K562 (cell line): ENCODE measurements around the gene PICK1. TPM values are rescaled to one million over a fixed set of nuclear protein-coding genes. Genes with fewer than 3 reads are reported as not detected.
A peak's percentile ranks its signal among the peaks of the same experiment; 100 is the strongest.

Experiments used
- ARID1B ChIP-seq: fragments of 450-650 bp; IDR thresholded peaks from 2 replicates; pipeline ENCODE4 v1.6.1; 2016; ENCODE audit warnings: antibody characterized with exemption, mild to moderate bottlenecking, inconsistent platforms
- ETV5 ChIP-seq: sonication (generic); formaldehyde crosslinking; IDR thresholded peaks from 2 replicates; pipeline ENCODE4 v1.4.0; 2020; ENCODE audit warnings: low read depth, mild to moderate bottlenecking, missing genetic modification reagents
- HDAC1 ChIP-seq, 2 experiments: fragments of 450-650 bp; IDR thresholded peaks; 2 replicates each; pipeline ENCODE4 v1.6.1; 2016 to 2017; ENCODE audit warnings: inconsistent platforms in 1 of 2, mild to moderate bottlenecking in 1 of 2, moderate library complexity in 1 of 2
- KLF13 ChIP-seq: fragments of 450-650 bp; IDR thresholded peaks from 2 replicates; pipeline ENCODE4 v1.6.1; 2016; ENCODE audit warnings: missing genetic modification characterization, low read depth, mild to moderate bottlenecking, missing compliant biosample characterization, moderate library complexity, borderline replicate concordance
- MCM7 ChIP-seq, 2 experiments: fragments of 450-650 bp; IDR thresholded peaks; 2 replicates each; pipeline ENCODE4 v1.6.1; 2016 to 2018
- NONO ChIP-seq, 2 experiments: fragments of 200-400 bp in 1 of 2; fragments of 450-650 bp in 1 of 2; formaldehyde crosslinking in 1 of 2; IDR thresholded peaks; 2 replicates each; pipeline ENCODE4 v1.6.1; 2017; ENCODE audit warnings: low read depth in 2 of 2, mild to moderate bottlenecking in 2 of 2, moderate library complexity in 2 of 2, low read length in 1 of 2
- RBM25 ChIP-seq: fragments of 200-400 bp; formaldehyde crosslinking; IDR thresholded peaks from 2 replicates; pipeline ENCODE4 v1.6.1; 2018; ENCODE audit warnings: low read length, low read depth, moderate library complexity; ENCODE audit not compliant: severe bottlenecking
- SP1 ChIP-seq: sonication (generic); formaldehyde crosslinking; IDR thresholded peaks from 2 replicates; pipeline ENCODE4 v1.8.1; 2022; ENCODE audit warnings: mild to moderate bottlenecking, missing genetic modification reagents
- ZKSCAN8 ChIP-seq: fragments of 200-800 bp; sonication (Bioruptor generic); IDR thresholded peaks from 2 replicates; pipeline ENCODE4 v1.6.1; 2016; ENCODE audit warnings: missing genetic modification characterization, missing compliant biosample characterization
- ZNF239 ChIP-seq: fragments of 250-450 bp; sonication (Bioruptor Pico); IDR thresholded peaks from 2 replicates; pipeline ENCODE4 v1.4.0; 2020; ENCODE audit warnings: mild to moderate bottlenecking
- polyA plus RNA-seq, 8 experiments: library from polyadenylated mRNA; depleted of rRNA in 4 of 8; stranded (reverse) in 5 of 8; unstranded in 3 of 8; fragments of >200 nt; fragmentation: Nextera tagmentation in 2 of 8; fragmentation: Illumina TruSeq in 1 of 8; extraction: Ambion mirVana in 2 of 8; extraction: Trizol in 1 of 8; gene quantifications; 2 replicates each; pipeline versions ENCODE4 v1.2.1 to v1.2.3, GENCODE V29; 2011 to 2014; ENCODE audit warnings: inconsistent platforms in 1 of 8, missing spikeins in 1 of 8
- total RNA-seq, 7 experiments: library from RNA; depleted of rRNA in 6 of 7; stranded (reverse); fragments of >200 nt in 6 of 7; fragmentation: Illumina TruSeq in 2 of 7; extraction: Trizol in 2 of 7; gene quantifications; 2 replicates each; pipeline versions ENCODE4 v1.2.1 to v1.2.3, GENCODE V29; 2011 to 2021; ENCODE audit warnings: low replicate concordance in 1 of 7
- TF ChIP-seq, protein P1 (sequence below), 2 experiments: fragments of 450-650 bp in 1 of 2; IDR thresholded peaks; 2 replicates each; pipeline ENCODE4 v1.6.1; 2011 to 2017; ENCODE audit warnings: low read depth in 2 of 2, antibody characterized with exemption in 1 of 2, borderline replicate concordance in 1 of 2, low read length in 1 of 2, mild to moderate bottlenecking in 1 of 2, mixed read lengths in 1 of 2; ENCODE audit not compliant: control insufficient read depth in 1 of 2
- TF ChIP-seq, protein P2 (sequence below): fragments of 200-800 bp; sonication (Bioruptor generic); IDR thresholded peaks from 2 replicates; pipeline ENCODE4 v1.6.1; 2017; ENCODE audit warnings: missing genetic modification characterization, missing compliant biosample characterization
- TF ChIP-seq, protein P3 (sequence below): fragments of 450-650 bp; IDR thresholded peaks from 2 replicates; pipeline ENCODE4 v1.6.1; 2017; ENCODE audit warnings: antibody characterized with exemption, mild to moderate bottlenecking
- TF ChIP-seq, protein P4 (sequence below): fragments of 250-450 bp; sonication (Bioruptor Pico); IDR thresholded peaks from 2 replicates; pipeline ENCODE4 v1.5.0; 2020; ENCODE audit warnings: mild to moderate bottlenecking

Gene PICK1
- total and polyA plus RNA-seq, 9 of the 15 experiments (the other 6 are each of a cell fraction or from before 2014, with no cell fraction given): 0.06 to 11.0 (median 7.9) TPM; not detected in 1

DNA sequence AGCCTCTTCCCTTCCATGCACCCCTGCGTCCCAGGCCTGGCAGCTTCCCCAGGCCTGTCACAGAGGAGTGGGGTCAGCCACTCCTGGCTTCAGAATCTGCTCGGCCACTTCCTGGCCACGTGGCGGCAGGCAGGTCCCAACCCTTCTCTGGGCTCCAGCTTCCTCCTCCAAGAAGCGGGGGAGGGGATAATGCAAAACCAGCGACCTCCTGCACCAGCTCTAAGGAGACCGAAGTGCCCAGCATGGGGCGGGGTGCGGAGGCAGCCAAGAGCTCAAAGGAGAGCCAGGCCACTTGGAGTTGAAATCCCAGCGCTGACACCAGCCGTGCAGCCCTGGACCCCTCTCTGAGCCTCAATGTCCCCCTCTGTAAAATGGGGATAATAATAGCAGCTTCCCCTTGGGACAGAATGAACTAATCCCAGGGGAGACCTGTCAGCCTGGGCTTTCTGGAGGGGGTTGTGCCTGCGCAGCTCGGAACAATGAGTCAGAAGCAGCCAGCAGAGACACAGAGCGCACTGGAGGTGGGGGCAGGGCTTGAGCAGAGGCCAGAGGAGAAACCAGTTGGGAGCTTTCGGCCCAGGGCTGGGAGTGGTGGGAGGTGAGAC lies 22.8 kb upstream of the PICK1 start (continued):
- TF ChIP-seq RBM25 (peak; percentile 90), KLF13 (no peak), ZNF239 (no peak), NONO (IDR thresholded peaks at IDR 0.05; ENCODE audit: low read depth in 2 of 2, low read length in 1 of 2) (peak in 1 of 2 experiments; percentile 37; a peak in 1 of 4 replicates), MCM7 (IDR thresholded peaks at IDR 0.05) (no peak), ZKSCAN8 (0 out of 2 replicates have a peak, but pooled peaks have one; percentile 44), ARID1B (peak; percentile 46; the same call in 1 of the 2 replicates), HDAC1 (IDR thresholded peaks at IDR 0.05) (peak in 1 of 2 experiments; percentile 48; a peak in 1 of 4 replicates), ETV5 (CRISPR knock-in tag) (no peak; the same call in 1 of the 2 replicates), SP1 (CRISPR knock-in tag) (peak; percentile 68)
- TF ChIP-seq, protein P1, sequence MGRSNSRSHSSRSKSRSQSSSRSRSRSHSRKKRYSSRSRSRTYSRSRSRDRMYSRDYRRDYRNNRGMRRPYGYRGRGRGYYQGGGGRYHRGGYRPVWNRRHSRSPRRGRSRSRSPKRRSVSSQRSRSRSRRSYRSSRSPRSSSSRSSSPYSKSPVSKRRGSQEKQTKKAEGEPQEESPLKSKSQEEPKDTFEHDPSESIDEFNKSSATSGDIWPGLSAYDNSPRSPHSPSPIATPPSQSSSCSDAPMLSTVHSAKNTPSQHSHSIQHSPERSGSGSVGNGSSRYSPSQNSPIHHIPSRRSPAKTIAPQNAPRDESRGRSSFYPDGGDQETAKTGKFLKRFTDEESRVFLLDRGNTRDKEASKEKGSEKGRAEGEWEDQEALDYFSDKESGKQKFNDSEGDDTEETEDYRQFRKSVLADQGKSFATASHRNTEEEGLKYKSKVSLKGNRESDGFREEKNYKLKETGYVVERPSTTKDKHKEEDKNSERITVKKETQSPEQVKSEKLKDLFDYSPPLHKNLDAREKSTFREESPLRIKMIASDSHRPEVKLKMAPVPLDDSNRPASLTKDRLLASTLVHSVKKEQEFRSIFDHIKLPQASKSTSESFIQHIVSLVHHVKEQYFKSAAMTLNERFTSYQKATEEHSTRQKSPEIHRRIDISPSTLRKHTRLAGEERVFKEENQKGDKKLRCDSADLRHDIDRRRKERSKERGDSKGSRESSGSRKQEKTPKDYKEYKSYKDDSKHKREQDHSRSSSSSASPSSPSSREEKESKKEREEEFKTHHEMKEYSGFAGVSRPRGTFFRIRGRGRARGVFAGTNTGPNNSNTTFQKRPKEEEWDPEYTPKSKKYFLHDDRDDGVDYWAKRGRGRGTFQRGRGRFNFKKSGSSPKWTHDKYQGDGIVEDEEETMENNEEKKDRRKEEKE (IDR thresholded peaks at IDR 0.05; ENCODE audit: borderline replicate concordance in 1 of 2, control insufficient read depth in 1 of 2, low read depth in 2 of 2, low read length in 1 of 2): 0 out of 4 replicates have a peak, but pooled peaks of 1 of the 2 experiments have one; percentile 69
- TF ChIP-seq, protein P2, sequence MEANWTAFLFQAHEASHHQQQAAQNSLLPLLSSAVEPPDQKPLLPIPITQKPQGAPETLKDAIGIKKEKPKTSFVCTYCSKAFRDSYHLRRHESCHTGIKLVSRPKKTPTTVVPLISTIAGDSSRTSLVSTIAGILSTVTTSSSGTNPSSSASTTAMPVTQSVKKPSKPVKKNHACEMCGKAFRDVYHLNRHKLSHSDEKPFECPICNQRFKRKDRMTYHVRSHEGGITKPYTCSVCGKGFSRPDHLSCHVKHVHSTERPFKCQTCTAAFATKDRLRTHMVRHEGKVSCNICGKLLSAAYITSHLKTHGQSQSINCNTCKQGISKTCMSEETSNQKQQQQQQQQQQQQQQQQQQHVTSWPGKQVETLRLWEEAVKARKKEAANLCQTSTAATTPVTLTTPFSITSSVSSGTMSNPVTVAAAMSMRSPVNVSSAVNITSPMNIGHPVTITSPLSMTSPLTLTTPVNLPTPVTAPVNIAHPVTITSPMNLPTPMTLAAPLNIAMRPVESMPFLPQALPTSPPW (CRISPR knock-in tag): peak; percentile 58
- TF ChIP-seq, protein P3, sequence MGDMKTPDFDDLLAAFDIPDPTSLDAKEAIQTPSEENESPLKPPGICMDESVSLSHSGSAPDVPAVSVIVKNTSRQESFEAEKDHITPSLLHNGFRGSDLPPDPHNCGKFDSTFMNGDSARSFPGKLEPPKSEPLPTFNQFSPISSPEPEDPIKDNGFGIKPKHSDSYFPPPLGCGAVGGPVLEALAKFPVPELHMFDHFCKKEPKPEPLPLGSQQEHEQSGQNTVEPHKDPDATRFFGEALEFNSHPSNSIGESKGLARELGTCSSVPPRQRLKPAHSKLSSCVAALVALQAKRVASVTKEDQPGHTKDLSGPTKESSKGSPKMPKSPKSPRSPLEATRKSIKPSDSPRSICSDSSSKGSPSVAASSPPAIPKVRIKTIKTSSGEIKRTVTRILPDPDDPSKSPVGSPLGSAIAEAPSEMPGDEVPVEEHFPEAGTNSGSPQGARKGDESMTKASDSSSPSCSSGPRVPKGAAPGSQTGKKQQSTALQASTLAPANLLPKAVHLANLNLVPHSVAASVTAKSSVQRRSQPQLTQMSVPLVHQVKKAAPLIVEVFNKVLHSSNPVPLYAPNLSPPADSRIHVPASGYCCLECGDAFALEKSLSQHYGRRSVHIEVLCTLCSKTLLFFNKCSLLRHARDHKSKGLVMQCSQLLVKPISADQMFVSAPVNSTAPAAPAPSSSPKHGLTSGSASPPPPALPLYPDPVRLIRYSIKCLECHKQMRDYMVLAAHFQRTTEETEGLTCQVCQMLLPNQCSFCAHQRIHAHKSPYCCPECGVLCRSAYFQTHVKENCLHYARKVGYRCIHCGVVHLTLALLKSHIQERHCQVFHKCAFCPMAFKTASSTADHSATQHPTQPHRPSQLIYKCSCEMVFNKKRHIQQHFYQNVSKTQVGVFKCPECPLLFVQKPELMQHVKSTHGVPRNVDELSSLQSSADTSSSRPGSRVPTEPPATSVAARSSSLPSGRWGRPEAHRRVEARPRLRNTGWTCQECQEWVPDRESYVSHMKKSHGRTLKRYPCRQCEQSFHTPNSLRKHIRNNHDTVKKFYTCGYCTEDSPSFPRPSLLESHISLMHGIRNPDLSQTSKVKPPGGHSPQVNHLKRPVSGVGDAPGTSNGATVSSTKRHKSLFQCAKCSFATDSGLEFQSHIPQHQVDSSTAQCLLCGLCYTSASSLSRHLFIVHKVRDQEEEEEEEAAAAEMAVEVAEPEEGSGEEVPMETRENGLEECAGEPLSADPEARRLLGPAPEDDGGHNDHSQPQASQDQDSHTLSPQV: peak; percentile 90
- TF ChIP-seq, protein P4, sequence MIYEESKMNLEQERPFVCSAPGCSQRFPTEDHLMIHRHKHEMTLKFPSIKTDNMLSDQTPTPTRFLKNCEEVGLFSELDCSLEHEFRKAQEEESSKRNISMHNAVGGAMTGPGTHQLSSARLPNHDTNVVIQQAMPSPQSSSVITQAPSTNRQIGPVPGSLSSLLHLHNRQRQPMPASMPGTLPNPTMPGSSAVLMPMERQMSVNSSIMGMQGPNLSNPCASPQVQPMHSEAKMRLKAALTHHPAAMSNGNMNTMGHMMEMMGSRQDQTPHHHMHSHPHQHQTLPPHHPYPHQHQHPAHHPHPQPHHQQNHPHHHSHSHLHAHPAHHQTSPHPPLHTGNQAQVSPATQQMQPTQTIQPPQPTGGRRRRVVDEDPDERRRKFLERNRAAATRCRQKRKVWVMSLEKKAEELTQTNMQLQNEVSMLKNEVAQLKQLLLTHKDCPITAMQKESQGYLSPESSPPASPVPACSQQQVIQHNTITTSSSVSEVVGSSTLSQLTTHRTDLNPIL: no peak
